Suprapubic skin (tissue), 4 donors: Measurements from ENCODE around the gene OR2A5. TPM values are rescaled to one million over a fixed set of nuclear protein-coding genes. Genes with fewer than 3 reads are reported as not detected.
"Not testable (repeated sequence)": the region's sequence is repeated elsewhere in the genome, so short reads cannot be mapped to it uniquely, and the experiment has no call there.

Experiments
- DNase-seq, 2 donors: peaks; one replicate each; pipeline ENCODE4 v3.0.0-alpha.2; 2019; ENCODE audit warnings: low spot score in 2 of 2
- H3K27ac ChIP-seq: fragments of 200-600 bp; sonication (generic); one replicate; pipeline ENCODE4 v1.5.1; 2019
- H3K27me3 ChIP-seq: fragments of 200-600 bp; sonication (generic); one replicate; pipeline ENCODE4 v1.5.1; 2019
- H3K36me3 ChIP-seq: fragments of 200-600 bp; sonication (generic); one replicate; pipeline ENCODE4 v1.5.1; 2019
- H3K4me1 ChIP-seq: fragments of 200-600 bp; sonication (generic); one replicate; pipeline ENCODE4 v1.5.1; 2019
- H3K4me3 ChIP-seq: fragments of 200-600 bp; sonication (generic); one replicate; pipeline ENCODE4 v1.5.1; 2019; ENCODE audit warnings: mild to moderate bottlenecking
- H3K9me3 ChIP-seq: fragments of 200-600 bp; sonication (generic); one replicate; pipeline ENCODE4 v1.5.1; 2019
- EP300 ChIP-seq: sonication (generic); formaldehyde crosslinking; IDR thresholded peaks from one replicate; pipeline ENCODE4 v1.6.1; 2017; ENCODE audit warnings: antibody characterized with exemption
- POLR2A ChIP-seq, 2 donors: fragments of 450-650 bp; IDR thresholded peaks; one replicate each; pipeline ENCODE4 v1.6.1; 2017; ENCODE audit warnings: antibody characterized with exemption in 2 of 2, mild to moderate bottlenecking in 2 of 2, moderate library complexity in 2 of 2
- POLR2AphosphoS5 ChIP-seq, 3 donors: sonication (generic); formaldehyde crosslinking; IDR thresholded peaks; one replicate each; pipeline ENCODE4 v1.6.1; 2017; ENCODE audit warnings: antibody characterized with exemption in 3 of 3
- WGBS: methylation state at CpG from one replicate; pipeline ENCODE4 v1.1.5; 2018; 5-methylcytosine and 5-hydroxymethylcytosine counted together
- total RNA-seq, 4 donors: library from RNA; depleted of rRNA; stranded (reverse); fragments of >200 nt; gene quantifications; one replicate each; pipeline ENCODE4 v1.1.0, GENCODE V29; 2016
- TF ChIP-seq, protein P1 (sequence below), 2 donors: fragments of 200-600 bp in 1 of 2; fragments of 450-650 bp in 1 of 2; sonication (generic) in 1 of 2; IDR thresholded peaks; one replicate each; pipeline ENCODE4 v1.5.1; 2016 to 2019; ENCODE audit warnings: antibody characterized with exemption in 2 of 2, mild to moderate bottlenecking in 1 of 2, moderate library complexity in 1 of 2

The OR2A5 gene
- total RNA-seq, 4 donors from 2014 or later, result not detected

DNA sequence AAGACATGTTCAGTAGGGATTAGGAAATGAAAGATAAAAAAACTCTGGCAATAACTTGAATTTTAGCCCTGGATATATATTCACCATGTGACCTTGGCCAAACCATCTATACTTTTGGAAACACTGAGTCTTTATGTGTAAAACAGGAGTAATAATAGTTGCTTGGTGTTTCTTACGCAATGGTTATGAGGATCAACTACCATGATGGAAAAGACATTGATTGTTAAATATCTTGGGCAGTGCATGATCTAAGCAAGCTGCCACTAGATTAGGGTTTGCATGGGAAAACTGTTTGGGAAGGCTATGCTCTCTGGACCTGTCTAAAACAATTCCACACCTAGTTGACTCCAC lies 42.1 kb upstream of the OR2A5 start:
- H3K9me3 ChIP-seq, result no peaks in the 10 kb centered on the region
- no peak overlapping the region for H3K27ac ChIP-seq
- TF ChIP-seq, protein P1, sequence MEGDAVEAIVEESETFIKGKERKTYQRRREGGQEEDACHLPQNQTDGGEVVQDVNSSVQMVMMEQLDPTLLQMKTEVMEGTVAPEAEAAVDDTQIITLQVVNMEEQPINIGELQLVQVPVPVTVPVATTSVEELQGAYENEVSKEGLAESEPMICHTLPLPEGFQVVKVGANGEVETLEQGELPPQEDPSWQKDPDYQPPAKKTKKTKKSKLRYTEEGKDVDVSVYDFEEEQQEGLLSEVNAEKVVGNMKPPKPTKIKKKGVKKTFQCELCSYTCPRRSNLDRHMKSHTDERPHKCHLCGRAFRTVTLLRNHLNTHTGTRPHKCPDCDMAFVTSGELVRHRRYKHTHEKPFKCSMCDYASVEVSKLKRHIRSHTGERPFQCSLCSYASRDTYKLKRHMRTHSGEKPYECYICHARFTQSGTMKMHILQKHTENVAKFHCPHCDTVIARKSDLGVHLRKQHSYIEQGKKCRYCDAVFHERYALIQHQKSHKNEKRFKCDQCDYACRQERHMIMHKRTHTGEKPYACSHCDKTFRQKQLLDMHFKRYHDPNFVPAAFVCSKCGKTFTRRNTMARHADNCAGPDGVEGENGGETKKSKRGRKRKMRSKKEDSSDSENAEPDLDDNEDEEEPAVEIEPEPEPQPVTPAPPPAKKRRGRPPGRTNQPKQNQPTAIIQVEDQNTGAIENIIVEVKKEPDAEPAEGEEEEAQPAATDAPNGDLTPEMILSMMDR (IDR thresholded peaks at IDR 0.05), result no peak
- TF ChIP-seq EP300, result no peak
- no peak for TF ChIP-seq POLR2AphosphoS5 (IDR thresholded peaks at IDR 0.05)
- TF ChIP-seq POLR2A (IDR thresholded peaks at IDR 0.05), result no peak
- H3K4me3 ChIP-seq, result no peak overlapping the region
- no peaks in the 10 kb centered on the region for H3K4me1 ChIP-seq
- no peaks in the 10 kb centered on the region for H3K36me3 ChIP-seq
- H3K27me3 ChIP-seq, result no peaks in the 10 kb centered on the region
- WGBS, result 95% methylated on average over 1 of the region's 1 CpG
- DNase-seq, result no peak

DNA sequence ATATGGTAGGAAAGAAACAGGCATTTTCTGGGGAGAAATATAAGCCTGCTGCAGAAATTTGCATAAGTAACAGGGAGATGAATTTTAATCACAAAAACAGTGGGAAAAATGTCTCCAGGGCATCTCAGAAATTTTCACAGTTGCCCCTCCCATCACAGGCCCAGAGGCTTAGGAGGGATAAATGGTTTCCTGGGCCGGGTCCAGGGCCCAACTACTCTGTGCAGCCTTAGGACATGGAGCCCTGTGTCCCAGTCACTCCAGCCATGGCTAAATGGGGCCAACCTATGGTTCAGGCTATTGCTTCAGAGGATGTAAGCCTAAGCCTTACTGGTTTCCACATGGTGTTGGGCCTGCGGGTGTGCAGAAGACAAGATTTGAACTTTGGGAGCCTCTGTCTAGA lies 39.4 kb upstream of the OR2A5 start:
- H3K4me1 ChIP-seq, result no peaks in the 10 kb centered on the region
- no peaks in the 10 kb centered on the region for H3K9me3 ChIP-seq
- no peaks in the 10 kb centered on the region for H3K36me3 ChIP-seq
- H3K27ac ChIP-seq, result no peak overlapping the region
- no peak for TF ChIP-seq POLR2AphosphoS5 (IDR thresholded peaks at IDR 0.05)
- TF ChIP-seq, protein P1 (IDR thresholded peaks at IDR 0.05), result no peak
- TF ChIP-seq EP300, result no peak
- no peak for TF ChIP-seq POLR2A (IDR thresholded peaks at IDR 0.05)
- H3K27me3 ChIP-seq, result no peaks in the 10 kb centered on the region
- H3K4me3 ChIP-seq, result no peak overlapping the region
- WGBS, result 89% methylated on average over 2 of the region's 2 CpGs
- no peak for DNase-seq

DNA sequence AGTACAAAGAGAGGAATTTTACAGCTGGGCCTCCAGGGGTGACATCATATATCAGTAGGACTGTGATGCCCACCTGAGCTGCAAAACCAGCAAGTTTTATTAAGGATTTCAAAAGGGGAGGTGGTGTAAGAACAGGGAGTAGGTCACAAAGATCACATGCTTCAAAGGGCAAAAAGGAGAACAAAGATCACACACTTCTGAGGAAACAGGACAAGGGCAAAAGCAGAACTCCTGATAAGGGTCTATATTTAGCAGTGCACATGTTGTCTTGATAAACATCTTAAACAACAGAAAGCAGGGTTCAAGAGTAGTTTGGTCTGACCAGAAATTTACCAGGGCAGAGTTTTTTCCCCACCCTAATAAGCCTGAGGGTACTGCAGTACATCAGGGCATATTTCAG lies 38.7 kb upstream of the OR2A5 start:
- not testable (repeated sequence) for H3K27ac ChIP-seq, H3K36me3 ChIP-seq, H3K9me3 ChIP-seq, H3K4me3 ChIP-seq, H3K27me3 ChIP-seq, H3K4me1 ChIP-seq, DNase-seq

DNA sequence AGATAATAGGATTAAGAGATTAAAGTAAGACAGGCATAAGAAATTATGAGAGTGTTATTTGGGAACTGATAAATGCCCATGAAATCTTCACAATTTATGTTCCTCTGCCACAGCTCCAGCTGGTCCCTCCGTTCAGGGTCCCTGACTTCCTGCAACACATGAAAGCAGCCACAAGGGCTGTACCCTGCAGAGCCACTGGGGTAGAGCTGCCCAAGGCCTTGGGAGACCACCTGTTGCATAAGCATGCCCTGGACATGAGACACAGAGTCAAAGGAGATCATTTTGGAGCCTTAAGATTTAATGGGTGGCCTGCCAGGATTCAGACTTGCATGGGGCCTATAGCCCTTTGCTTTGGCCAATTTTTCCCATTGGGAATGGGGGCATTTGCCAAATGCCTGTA lies 37.9 kb upstream of the OR2A5 start:
- not testable (repeated sequence) for H3K4me3 ChIP-seq, H3K27ac ChIP-seq, H3K27me3 ChIP-seq, DNase-seq, H3K36me3 ChIP-seq, H3K9me3 ChIP-seq, H3K4me1 ChIP-seq
- WGBS, result 82% methylated on average over 1 of the region's 1 CpG

DNA sequence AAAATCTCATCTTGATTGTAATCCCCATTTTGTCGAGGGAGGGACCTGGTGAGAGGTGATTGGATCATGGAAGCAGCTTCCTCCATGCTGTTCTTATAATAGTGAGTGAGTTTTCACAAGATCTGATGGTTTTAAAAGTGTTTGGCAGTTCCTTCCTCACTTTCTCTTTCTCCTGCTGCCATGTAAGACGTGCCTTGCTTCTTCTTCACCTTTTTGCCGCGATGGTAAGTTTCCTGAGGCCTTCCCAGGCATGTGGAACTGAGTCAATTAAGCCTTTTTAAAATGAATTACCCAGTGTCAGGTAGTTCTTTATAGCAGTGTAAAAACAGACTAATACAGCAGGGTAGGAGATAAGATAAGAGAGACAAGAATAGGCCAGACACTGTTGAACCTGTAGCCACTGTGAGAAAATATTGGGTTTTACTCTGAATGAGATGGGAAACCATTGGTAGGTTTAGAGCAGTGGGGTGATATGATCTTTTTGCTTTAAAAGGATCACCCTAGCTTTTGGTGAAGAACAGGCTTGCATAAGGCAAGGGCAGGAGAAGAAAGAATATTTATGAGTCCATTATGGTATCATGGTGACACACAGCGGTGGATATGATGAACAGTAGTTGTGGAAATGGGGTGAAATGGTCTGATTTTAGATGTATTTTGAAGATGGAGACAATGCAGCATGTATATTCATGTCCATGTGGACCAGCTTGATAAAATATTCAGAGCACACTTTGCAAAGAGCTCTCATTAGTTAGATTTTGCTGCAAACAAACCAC lies 37.1 kb upstream of the OR2A5 start:
- no peak for DNase-seq
- TF ChIP-seq POLR2AphosphoS5 (IDR thresholded peaks at IDR 0.05) (no peak), POLR2A (IDR thresholded peaks at IDR 0.05) (no peak), EP300 (no peak)
- TF ChIP-seq, protein P1 (IDR thresholded peaks at IDR 0.05), result no peak
- WGBS, result 76% methylated on average over 5 of the region's 5 CpGs
- H3K4me1 ChIP-seq, result no peaks in the 10 kb centered on the region
- no peaks in the 10 kb centered on the region for H3K9me3 ChIP-seq
- H3K27ac ChIP-seq, result no peak overlapping the region
- no peaks in the 10 kb centered on the region for H3K36me3 ChIP-seq
- no peaks in the 10 kb centered on the region for H3K27me3 ChIP-seq
- H3K4me3 ChIP-seq, result no peak overlapping the region

- Histone ChIP-seq H3K9me3 (no peaks in the 10 kb centered on the region), H3K27ac (no peak overlapping the region), H3K4me3 (no peak overlapping the region), H3K27me3 (no peaks in the 10 kb centered on the region), H3K4me1 (no peaks in the 10 kb centered on the region), H3K36me3 (no peaks in the 10 kb centered on the region)
- 71% methylated on average over 4 of the region's 4 CpGs for WGBS
- no peak for TF ChIP-seq EP300
- TF ChIP-seq, protein P1 (IDR thresholded peaks at IDR 0.05), result no peak
- TF ChIP-seq POLR2A (IDR thresholded peaks at IDR 0.05), result no peak
- no peak for TF ChIP-seq POLR2AphosphoS5 (IDR thresholded peaks at IDR 0.05)
- DNase-seq, result no peak
Measured at GRCh38 chr7:144018065-144018464, 30.7 kb upstream of the OR2A5 start.
